ENCODE results near the gene ZNF792. TPM values are rescaled to one million over a fixed set of nuclear protein-coding genes. Genes with fewer than 3 reads are reported as not detected.
A peak's percentile ranks its signal among the peaks of the same experiment; 100 is the strongest.

The ZNF792 gene
- total and polyA plus RNA-seq, 4 donors = 2.9 to 10.4 (median 7.0) TPM

- Histone ChIP-seq H3K4me1 (ENCODE audit: control insufficient read depth, insufficient read depth, low read length) (peaks cover 5% of the 10 kb centered on the region), H3K9me3 (ENCODE audit: control insufficient read depth, insufficient read depth, low read length) (no peaks in the 10 kb centered on the region), H3K4me3 (ENCODE audit: low read depth, low read length) (no peak overlapping the region), H3K36me3 (ENCODE audit: control insufficient read depth, insufficient read depth, low read length) (no peaks in the 10 kb centered on the region), H3K27ac (ENCODE audit: low read depth, low read length) (no peak overlapping the region), H3K27me3 (ENCODE audit: control insufficient read depth, insufficient read depth, low read length) (no peaks in the 10 kb centered on the region)
- DNase-seq (ENCODE audit: low read depth in 4 of 6, low spot score in 6 of 6) = no peak
- WGBS (ENCODE audit: insufficient coverage) = 56% methylated on average over 1 of the region's 6 CpGs
Measured at GRCh38 chr19:34989298-34989697, 25.3 kb upstream of the ZNF792 start.

- Histone ChIP-seq H3K27me3 (ENCODE audit: control insufficient read depth, insufficient read depth, low read length) (no peaks in the 10 kb centered on the region), H3K9me3 (ENCODE audit: control insufficient read depth, insufficient read depth, low read length) (no peaks in the 10 kb centered on the region)
- no CpG with 5 or more reads among the region's 1 CpG for WGBS (ENCODE audit: insufficient coverage)
Measured at GRCh38 chr19:34988119-34988518, 24.1 kb upstream of the ZNF792 start.

GRCh38 chr19:34985249-34986022 lies 21.4 kb upstream of the ZNF792 start:
- Histone ChIP-seq H3K4me1 (ENCODE audit: control insufficient read depth, insufficient read depth, low read length) (peaks cover 3% of the 10 kb centered on the region), H3K27ac (ENCODE audit: low read depth, low read length) (peak overlapping the region; percentile 0), H3K4me3 (ENCODE audit: low read depth, low read length) (no peak overlapping the region), H3K27me3 (ENCODE audit: control insufficient read depth, insufficient read depth, low read length) (no peaks in the 10 kb centered on the region), H3K9me3 (ENCODE audit: control insufficient read depth, insufficient read depth, low read length) (no peaks in the 10 kb centered on the region), H3K36me3 (ENCODE audit: control insufficient read depth, insufficient read depth, low read length) (no peaks in the 10 kb centered on the region)
- 10% methylated on average over 4 of the region's 7 CpGs for WGBS (ENCODE audit: insufficient coverage)
- peak in 2 of 6 donors; percentile 22 to 65 for DNase-seq (ENCODE audit: low read depth in 4 of 6, low spot score in 6 of 6)

More at GRCh38 chr19:34988119-34988518, 24.1 kb upstream of the ZNF792 start:
- Histone ChIP-seq H3K36me3 (ENCODE audit: control insufficient read depth, insufficient read depth, low read length) (no peaks in the 10 kb centered on the region), H3K4me1 (ENCODE audit: control insufficient read depth, insufficient read depth, low read length) (peaks cover 3% of the 10 kb centered on the region), H3K27ac (ENCODE audit: low read depth, low read length) (no peak overlapping the region), H3K4me3 (ENCODE audit: low read depth, low read length) (no peak overlapping the region)
- DNase-seq (ENCODE audit: low read depth in 4 of 6, low spot score in 6 of 6) = no peak

- Histone ChIP-seq H3K36me3 (ENCODE audit: control insufficient read depth, insufficient read depth, low read length) (no peaks in the 10 kb centered on the region), H3K4me3 (ENCODE audit: low read depth, low read length) (no peak overlapping the region), H3K27ac (ENCODE audit: low read depth, low read length) (no peak overlapping the region), H3K27me3 (ENCODE audit: control insufficient read depth, insufficient read depth, low read length) (no peaks in the 10 kb centered on the region), H3K4me1 (ENCODE audit: control insufficient read depth, insufficient read depth, low read length) (peaks cover 3% of the 10 kb centered on the region), H3K9me3 (ENCODE audit: control insufficient read depth, insufficient read depth, low read length) (no peaks in the 10 kb centered on the region)
- DNase-seq (ENCODE audit: low read depth in 4 of 6, low spot score in 6 of 6) = no peak
- no CpG with 5 or more reads among the region's 3 CpGs for WGBS (ENCODE audit: insufficient coverage)
Measured at GRCh38 chr19:34984287-34984686, 20.3 kb upstream of the ZNF792 start.

- Histone ChIP-seq H3K36me3 (ENCODE audit: control insufficient read depth, insufficient read depth, low read length) (no peaks in the 10 kb centered on the region), H3K27ac (ENCODE audit: low read depth, low read length) (no peak overlapping the region), H3K9me3 (ENCODE audit: control insufficient read depth, insufficient read depth, low read length) (no peaks in the 10 kb centered on the region), H3K27me3 (ENCODE audit: control insufficient read depth, insufficient read depth, low read length) (no peaks in the 10 kb centered on the region), H3K4me3 (ENCODE audit: low read depth, low read length) (no peak overlapping the region), H3K4me1 (ENCODE audit: control insufficient read depth, insufficient read depth, low read length) (peaks cover 3% of the 10 kb centered on the region)
- DNase-seq (ENCODE audit: low read depth in 4 of 6, low spot score in 6 of 6) = no peak
- 100% methylated on average over 2 of the region's 4 CpGs for WGBS (ENCODE audit: insufficient coverage)
Measured at GRCh38 chr19:34983786-34984185, 19.8 kb upstream of the ZNF792 start.

DNA sequence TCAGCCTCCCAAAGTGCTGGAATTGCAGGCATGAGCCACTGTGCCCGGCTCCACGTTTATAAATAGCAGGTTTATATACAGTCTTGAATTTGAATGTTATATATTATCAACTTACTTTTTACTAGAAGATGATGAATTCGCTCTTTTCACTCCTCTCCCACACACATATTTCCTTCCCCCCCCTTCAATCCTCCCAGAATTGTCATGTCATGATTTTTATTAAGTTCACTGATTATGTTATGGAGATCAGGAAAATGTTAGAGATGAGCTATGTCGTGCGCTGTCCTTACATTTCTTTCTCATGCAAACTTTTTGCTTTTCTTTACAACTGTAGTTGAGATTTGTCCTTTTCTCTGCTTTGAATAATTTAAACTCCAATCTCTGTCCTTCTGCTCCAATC lies 18.2 kb upstream of the ZNF792 start:
- no peak for DNase-seq (ENCODE audit: low read depth in 4 of 6, low spot score in 6 of 6)
- H3K4me3 ChIP-seq (ENCODE audit: low read depth, low read length) = no peak overlapping the region
- no peak overlapping the region for H3K27ac ChIP-seq (ENCODE audit: low read depth, low read length)
- no CpG with 5 or more reads among the region's 5 CpGs for WGBS (ENCODE audit: insufficient coverage)
- no peaks in the 10 kb centered on the region for H3K27me3 ChIP-seq (ENCODE audit: control insufficient read depth, insufficient read depth, low read length)
- H3K36me3 ChIP-seq (ENCODE audit: control insufficient read depth, insufficient read depth, low read length) = no peaks in the 10 kb centered on the region
- no peaks in the 10 kb centered on the region for H3K9me3 ChIP-seq (ENCODE audit: control insufficient read depth, insufficient read depth, low read length)
- peaks cover 3% of the 10 kb centered on the region for H3K4me1 ChIP-seq (ENCODE audit: control insufficient read depth, insufficient read depth, low read length)

- Histone ChIP-seq H3K9me3 (ENCODE audit: control insufficient read depth, insufficient read depth, low read length) (no peaks in the 10 kb centered on the region), H3K4me3 (ENCODE audit: low read depth, low read length) (no peak overlapping the region), H3K4me1 (ENCODE audit: control insufficient read depth, insufficient read depth, low read length) (no peaks in the 10 kb centered on the region), H3K27ac (ENCODE audit: low read depth, low read length) (no peak overlapping the region), H3K36me3 (ENCODE audit: control insufficient read depth, insufficient read depth, low read length) (no peaks in the 10 kb centered on the region), H3K27me3 (ENCODE audit: control insufficient read depth, insufficient read depth, low read length) (no peaks in the 10 kb centered on the region)
- no peak for DNase-seq (ENCODE audit: low read depth in 4 of 6, low spot score in 6 of 6)
- 92% methylated on average over 6 of the region's 12 CpGs for WGBS (ENCODE audit: insufficient coverage)
Measured at GRCh38 chr19:34979819-34980640, 16.0 kb upstream of the ZNF792 start.

- Histone ChIP-seq H3K4me3 (ENCODE audit: low read depth, low read length) (no peak overlapping the region), H3K27me3 (ENCODE audit: control insufficient read depth, insufficient read depth, low read length) (no peaks in the 10 kb centered on the region), H3K36me3 (ENCODE audit: control insufficient read depth, insufficient read depth, low read length) (no peaks in the 10 kb centered on the region), H3K9me3 (ENCODE audit: control insufficient read depth, insufficient read depth, low read length) (no peaks in the 10 kb centered on the region), H3K4me1 (ENCODE audit: control insufficient read depth, insufficient read depth, low read length) (peaks cover 9% of the 10 kb centered on the region), H3K27ac (ENCODE audit: low read depth, low read length) (no peak overlapping the region)
- no peak for DNase-seq (ENCODE audit: low read depth in 4 of 6, low spot score in 6 of 6)
- 100% methylated on average over 1 of the region's 3 CpGs for WGBS (ENCODE audit: insufficient coverage)
Measured at GRCh38 chr19:34976611-34977010, 12.6 kb upstream of the ZNF792 start.

DNA sequence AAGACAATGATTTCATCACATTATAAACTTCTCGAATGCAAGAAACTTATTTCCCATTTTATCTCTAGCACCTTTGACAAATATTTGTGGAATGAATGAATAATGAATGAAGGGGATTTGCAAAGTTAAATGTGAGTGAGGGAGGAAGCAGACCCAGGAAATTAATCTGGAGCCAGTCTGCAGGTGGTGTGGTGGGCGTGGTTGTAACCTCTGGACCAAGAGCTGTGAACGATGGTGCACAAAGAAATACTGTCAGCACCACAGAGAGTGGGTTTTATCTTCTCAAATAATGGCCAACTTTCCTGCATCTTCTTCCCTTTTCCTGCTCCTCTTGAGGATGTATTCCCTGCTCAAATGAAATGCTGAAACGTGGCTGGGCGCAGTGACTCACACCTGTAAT lies 11.0 kb upstream of the ZNF792 start:
- Histone ChIP-seq H3K4me1 (ENCODE audit: control insufficient read depth, insufficient read depth, low read length) (peaks cover 9% of the 10 kb centered on the region), H3K4me3 (ENCODE audit: low read depth, low read length) (no peak overlapping the region), H3K9me3 (ENCODE audit: control insufficient read depth, insufficient read depth, low read length) (no peaks in the 10 kb centered on the region), H3K27me3 (ENCODE audit: control insufficient read depth, insufficient read depth, low read length) (no peaks in the 10 kb centered on the region), H3K27ac (ENCODE audit: low read depth, low read length) (no peak overlapping the region), H3K36me3 (ENCODE audit: control insufficient read depth, insufficient read depth, low read length) (no peaks in the 10 kb centered on the region)
- no peak for DNase-seq (ENCODE audit: low read depth in 4 of 6, low spot score in 6 of 6)
- 47% methylated on average over 4 of the region's 5 CpGs for WGBS (ENCODE audit: insufficient coverage)
